Sigmoid colon (tissue), 4 donors: ENCODE results near the gene RBM33.

ENCODE experiments used
- POLR2A ChIP-seq, 2 donors: fragments of 450-650 bp; IDR thresholded peaks; one replicate each; pipeline ENCODE4 v1.6.1; 2016; ENCODE audit warnings: antibody characterized with exemption in 2 of 2, mild to moderate bottlenecking in 2 of 2, moderate library complexity in 2 of 2
- POLR2AphosphoS5 ChIP-seq, 4 donors: sonication (generic); formaldehyde crosslinking; IDR thresholded peaks; one replicate each; pipeline ENCODE4 v1.6.1; 2017; ENCODE audit warnings: antibody characterized with exemption in 4 of 4
- TF ChIP-seq, protein P1 (sequence below), 4 experiments: fragments of 450-650 bp in 3 of 4; fragments of 200-600 bp in 1 of 4; IDR thresholded peaks; one replicate each; pipeline ENCODE4 v1.5.1; 2016 to 2019; ENCODE audit warnings: antibody characterized with exemption in 4 of 4, mild to moderate bottlenecking in 3 of 4, moderate library complexity in 2 of 4

DNA sequence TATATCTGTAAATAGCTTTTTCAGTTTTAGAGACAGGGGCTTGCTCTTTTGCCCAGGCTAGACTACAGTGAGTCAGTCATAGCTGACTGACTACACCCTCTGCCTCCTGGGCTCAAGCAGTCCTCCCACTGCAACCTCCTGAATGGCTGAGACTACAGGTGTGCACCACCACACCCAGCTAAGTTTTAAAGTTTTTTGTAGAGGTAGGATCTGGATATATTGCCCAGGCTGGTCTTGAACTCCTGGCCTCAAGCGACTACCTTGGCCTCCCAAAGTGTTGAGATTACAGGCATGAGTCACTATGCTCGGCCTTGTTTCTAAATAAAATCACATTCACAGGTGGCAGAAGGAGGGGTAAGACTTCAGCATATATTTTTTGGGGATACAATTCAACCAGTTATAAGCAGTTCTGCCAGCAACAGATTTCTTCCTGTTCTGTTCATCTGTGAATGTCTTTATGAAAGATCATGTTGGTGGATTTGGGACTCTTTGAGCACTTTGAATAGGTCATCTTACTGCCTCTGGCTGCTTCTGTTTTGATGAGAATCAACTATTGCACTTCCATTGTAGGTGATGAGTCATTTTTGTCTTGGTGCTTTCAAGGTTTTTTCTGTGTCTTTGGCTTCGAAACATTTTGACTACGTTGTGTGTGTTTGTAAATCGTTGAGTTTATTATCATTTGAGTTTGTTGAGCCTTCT lies 15.7 kb downstream of the RBM33 start:
- TF ChIP-seq, protein P1, sequence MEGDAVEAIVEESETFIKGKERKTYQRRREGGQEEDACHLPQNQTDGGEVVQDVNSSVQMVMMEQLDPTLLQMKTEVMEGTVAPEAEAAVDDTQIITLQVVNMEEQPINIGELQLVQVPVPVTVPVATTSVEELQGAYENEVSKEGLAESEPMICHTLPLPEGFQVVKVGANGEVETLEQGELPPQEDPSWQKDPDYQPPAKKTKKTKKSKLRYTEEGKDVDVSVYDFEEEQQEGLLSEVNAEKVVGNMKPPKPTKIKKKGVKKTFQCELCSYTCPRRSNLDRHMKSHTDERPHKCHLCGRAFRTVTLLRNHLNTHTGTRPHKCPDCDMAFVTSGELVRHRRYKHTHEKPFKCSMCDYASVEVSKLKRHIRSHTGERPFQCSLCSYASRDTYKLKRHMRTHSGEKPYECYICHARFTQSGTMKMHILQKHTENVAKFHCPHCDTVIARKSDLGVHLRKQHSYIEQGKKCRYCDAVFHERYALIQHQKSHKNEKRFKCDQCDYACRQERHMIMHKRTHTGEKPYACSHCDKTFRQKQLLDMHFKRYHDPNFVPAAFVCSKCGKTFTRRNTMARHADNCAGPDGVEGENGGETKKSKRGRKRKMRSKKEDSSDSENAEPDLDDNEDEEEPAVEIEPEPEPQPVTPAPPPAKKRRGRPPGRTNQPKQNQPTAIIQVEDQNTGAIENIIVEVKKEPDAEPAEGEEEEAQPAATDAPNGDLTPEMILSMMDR (IDR thresholded peaks at IDR 0.05) = no peak
- TF ChIP-seq POLR2AphosphoS5 (IDR thresholded peaks at IDR 0.05) (no peak), POLR2A (IDR thresholded peaks at IDR 0.05) (no peak)
